Body of pancreas (tissue), 4 donors: ENCODE measurements around the gene HABP4. TPM values are rescaled to one million over a fixed set of nuclear protein-coding genes. Genes with fewer than 3 reads are reported as not detected.

Experiments
- ATAC-seq: fragments of 150-250 bp; one replicate; pipeline ENCODE4 v1.9.1; 2016
- DNase-seq, 4 donors: peaks; one replicate each; pipeline ENCODE4 v3.0.0-alpha.2; 2019
- H3K27ac ChIP-seq, 4 donors: fragments of 200-600 bp; sonication (generic); 1 replicate in 3 of 4; 2 replicates in 1 of 4; pipeline versions ENCODE4 v1.5.1 to v1.6.1; 2016 to 2019; ENCODE audit warnings: mild to moderate bottlenecking in 1 of 4, mixed read lengths in 1 of 4, moderate library complexity in 1 of 4
- H3K27me3 ChIP-seq, 2 donors: fragments of 200-600 bp; sonication (generic); one replicate each; pipeline ENCODE4 v1.6.0; 2016; ENCODE audit warnings: mild to moderate bottlenecking in 1 of 2
- H3K36me3 ChIP-seq, 2 donors: fragments of 200-600 bp; sonication (generic); replicated peaks in 1 of 2; 2 replicates each; pipeline ENCODE4 v1.5.1; 2016; ENCODE audit warnings: low read depth in 2 of 2; ENCODE audit not compliant: insufficient read depth in 1 of 2
- H3K4me1 ChIP-seq: fragments of 200-600 bp; sonication (generic); one replicate; pipeline ENCODE4 v1.6.0; 2016
- H3K4me3 ChIP-seq, 2 donors: fragments of 200-600 bp; sonication (generic); 1 replicate in 1 of 2; 2 replicates in 1 of 2; pipeline ENCODE4 v1.5.1; 2016 to 2019
- H3K9me3 ChIP-seq, 3 donors: fragments of 200-600 bp; sonication (generic); 1 replicate in 2 of 3; 2 replicates in 1 of 3; pipeline ENCODE4 v1.5.1; 2016
- POLR2A ChIP-seq, 3 donors: fragments of 450-650 bp; IDR thresholded peaks; one replicate each; pipeline ENCODE4 v1.6.1; 2016; ENCODE audit warnings: antibody characterized with exemption in 3 of 3, mild to moderate bottlenecking in 2 of 3
- WGBS, 2 donors: methylation state at CpG; one replicate each; pipeline ENCODE4 v1.1.5; 2017; 5-methylcytosine and 5-hydroxymethylcytosine counted together
- intact Hi-C: fragments of 100-400 bp; cut with DNase I; formaldehyde crosslinking; loops from one replicate; pipeline ENCODE4 v1.15.1; 2023
- total RNA-seq, 2 donors: library from RNA; depleted of rRNA; stranded (reverse); fragments of >200 nt; gene quantifications; one replicate each; pipeline ENCODE4 v1.1.0, GENCODE V29; 2016
- TF ChIP-seq, protein P1 (sequence below), 7 experiments: fragments of 450-650 bp in 4 of 7; fragments of 200-600 bp in 3 of 7; sonication (generic) in 3 of 7; IDR thresholded peaks; one replicate each; pipeline ENCODE4 v1.5.1; 2016 to 2019; ENCODE audit warnings: antibody characterized with exemption in 7 of 7

Gene HABP4
- total RNA-seq, 2 donors from 2014 or later: 12.2 to 12.5 TPM

DNA sequence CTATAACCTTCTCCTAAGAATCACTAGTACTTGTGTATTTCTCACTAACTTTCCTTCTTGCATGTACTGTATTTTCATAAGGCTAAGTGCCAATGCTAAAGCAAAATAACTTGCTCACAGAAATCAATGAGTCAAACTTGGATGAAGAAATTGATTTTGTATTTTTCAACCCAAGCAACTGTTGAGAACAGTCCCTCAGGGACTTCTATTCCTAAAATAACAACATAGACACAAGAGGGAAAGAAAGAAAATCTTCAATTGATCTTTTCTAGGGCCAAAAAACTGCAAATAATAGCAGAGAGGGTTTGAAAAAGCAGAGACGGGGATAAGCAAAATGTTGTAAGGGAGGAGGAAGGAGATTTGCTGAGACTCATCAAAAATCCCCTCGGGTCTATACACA, 69.8 kb downstream of the HABP4 start:
- Histone ChIP-seq H3K4me1 (no peaks in the 10 kb centered on the region), H3K27me3 (no peaks in the 10 kb centered on the region), H3K36me3 (peaks cover 0 to 5% of the 10 kb centered on the region in 2 donors), H3K27ac (no peak overlapping the region), H3K4me3 (no peak overlapping the region), H3K9me3 (no peaks in the 10 kb centered on the region)
- intact Hi-C loops: no loop called here
- DNase-seq (no peak), ATAC-seq (no peak)
- 58 to 75% methylated on average over 2 of the region's 2 CpGs for WGBS, 2 donors
- no peak for TF ChIP-seq POLR2A (IDR thresholded peaks at IDR 0.05)
- TF ChIP-seq, protein P1, sequence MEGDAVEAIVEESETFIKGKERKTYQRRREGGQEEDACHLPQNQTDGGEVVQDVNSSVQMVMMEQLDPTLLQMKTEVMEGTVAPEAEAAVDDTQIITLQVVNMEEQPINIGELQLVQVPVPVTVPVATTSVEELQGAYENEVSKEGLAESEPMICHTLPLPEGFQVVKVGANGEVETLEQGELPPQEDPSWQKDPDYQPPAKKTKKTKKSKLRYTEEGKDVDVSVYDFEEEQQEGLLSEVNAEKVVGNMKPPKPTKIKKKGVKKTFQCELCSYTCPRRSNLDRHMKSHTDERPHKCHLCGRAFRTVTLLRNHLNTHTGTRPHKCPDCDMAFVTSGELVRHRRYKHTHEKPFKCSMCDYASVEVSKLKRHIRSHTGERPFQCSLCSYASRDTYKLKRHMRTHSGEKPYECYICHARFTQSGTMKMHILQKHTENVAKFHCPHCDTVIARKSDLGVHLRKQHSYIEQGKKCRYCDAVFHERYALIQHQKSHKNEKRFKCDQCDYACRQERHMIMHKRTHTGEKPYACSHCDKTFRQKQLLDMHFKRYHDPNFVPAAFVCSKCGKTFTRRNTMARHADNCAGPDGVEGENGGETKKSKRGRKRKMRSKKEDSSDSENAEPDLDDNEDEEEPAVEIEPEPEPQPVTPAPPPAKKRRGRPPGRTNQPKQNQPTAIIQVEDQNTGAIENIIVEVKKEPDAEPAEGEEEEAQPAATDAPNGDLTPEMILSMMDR (IDR thresholded peaks at IDR 0.05): no peak

DNA sequence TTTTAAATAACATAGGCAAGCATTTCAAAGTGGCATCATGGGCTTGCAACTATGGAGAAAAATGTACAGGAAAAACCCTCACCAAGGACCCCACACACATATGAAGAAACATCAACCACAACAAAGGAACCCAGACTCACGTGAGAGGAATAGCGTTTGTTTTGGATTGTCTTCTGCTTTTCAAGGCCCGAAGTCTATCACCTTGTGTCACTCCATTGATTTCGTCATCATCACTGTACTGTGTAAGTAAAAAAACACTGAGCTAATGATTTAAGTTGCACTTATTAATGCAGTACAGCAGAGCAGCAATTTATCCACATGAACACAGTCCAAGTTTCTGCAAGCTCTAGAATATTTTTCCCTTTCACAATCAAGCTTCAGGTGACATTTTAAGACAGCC, 72.4 kb downstream of the HABP4 start:
- TF ChIP-seq, protein P1 (IDR thresholded peaks at IDR 0.05): no peak
- no peak for TF ChIP-seq POLR2A (IDR thresholded peaks at IDR 0.05)
- 45 to 62% methylated on average over 4 of the region's 4 CpGs for WGBS, 2 donors

GRCh38 chr9:96523374-96523773, 73.4 kb downstream of the HABP4 start:
- H3K27me3 ChIP-seq: no peaks in the 10 kb centered on the region
- H3K9me3 ChIP-seq: no peaks in the 10 kb centered on the region
- TF ChIP-seq POLR2A (IDR thresholded peaks at IDR 0.05): no peak
- TF ChIP-seq, protein P1 (IDR thresholded peaks at IDR 0.05): no peak
- peaks cover 0 to 5% of the 10 kb centered on the region in 2 donors for H3K36me3 ChIP-seq
- peak in 3 of 4 donors; percentile 7 to 31 (median 20) for DNase-seq
- intact Hi-C loops: no loop called here
- no peak overlapping the region for H3K27ac ChIP-seq
- peak; percentile 38 for ATAC-seq
- WGBS, 2 donors: 89 to 97% methylated on average over 7 of the region's 7 CpGs
- no peaks in the 10 kb centered on the region for H3K4me1 ChIP-seq
- H3K4me3 ChIP-seq: no peak overlapping the region

More for the DNA sequence above, 72.4 kb downstream of the HABP4 start:
- no peak overlapping the region for H3K4me3 ChIP-seq
- no peaks in the 10 kb centered on the region for H3K27me3 ChIP-seq
- ATAC-seq (no peak), DNase-seq (no peak)
- no peak overlapping the region for H3K27ac ChIP-seq
- intact Hi-C loops: no loop called here
- no peaks in the 10 kb centered on the region for H3K9me3 ChIP-seq
- H3K36me3 ChIP-seq: peaks cover 0 to 5% of the 10 kb centered on the region in 2 donors
- H3K4me1 ChIP-seq: no peaks in the 10 kb centered on the region

- Histone ChIP-seq H3K4me1 (no peaks in the 10 kb centered on the region), H3K27me3 (no peaks in the 10 kb centered on the region), H3K9me3 (no peaks in the 10 kb centered on the region), H3K4me3 (no peak overlapping the region), H3K27ac (no peak overlapping the region), H3K36me3 (peaks cover 0 to 5% of the 10 kb centered on the region in 2 donors)
- intact Hi-C loops: no loop called here
- no peak for DNase-seq
- TF ChIP-seq, protein P1 (IDR thresholded peaks at IDR 0.05): no peak
- no peak for TF ChIP-seq POLR2A (IDR thresholded peaks at IDR 0.05)
- ATAC-seq: no peak
- 88 to 96% methylated on average over 7 of the region's 7 CpGs for WGBS, 2 donors
Measured at GRCh38 chr9:96524045-96524444, 74.1 kb downstream of the HABP4 start.

- WGBS, 2 donors: 81 to 85% methylated on average over 2 of the region's 2 CpGs
- no peak overlapping the region for H3K27ac ChIP-seq
- no peaks in the 10 kb centered on the region for H3K4me1 ChIP-seq
- no peak for DNase-seq
- intact Hi-C loops: no loop called here
- no peaks in the 10 kb centered on the region for H3K27me3 ChIP-seq
- no peaks in the 10 kb centered on the region for H3K9me3 ChIP-seq
- peaks cover 0 to 5% of the 10 kb centered on the region in 2 donors for H3K36me3 ChIP-seq
- TF ChIP-seq POLR2A (IDR thresholded peaks at IDR 0.05): no peak
- TF ChIP-seq, protein P1 (IDR thresholded peaks at IDR 0.05): no peak
- no peak for ATAC-seq
- no peak overlapping the region for H3K4me3 ChIP-seq
Measured at GRCh38 chr9:96524764-96525163, 74.8 kb downstream of the HABP4 start.
